Right kidney (tissue), 1 donor: ENCODE measurements around the gene DDC.

Experiments used
- DNase-seq: peaks from one replicate; pipeline ENCODE4 v3.0.0-alpha.2; 2016

The DDC gene

DNA sequence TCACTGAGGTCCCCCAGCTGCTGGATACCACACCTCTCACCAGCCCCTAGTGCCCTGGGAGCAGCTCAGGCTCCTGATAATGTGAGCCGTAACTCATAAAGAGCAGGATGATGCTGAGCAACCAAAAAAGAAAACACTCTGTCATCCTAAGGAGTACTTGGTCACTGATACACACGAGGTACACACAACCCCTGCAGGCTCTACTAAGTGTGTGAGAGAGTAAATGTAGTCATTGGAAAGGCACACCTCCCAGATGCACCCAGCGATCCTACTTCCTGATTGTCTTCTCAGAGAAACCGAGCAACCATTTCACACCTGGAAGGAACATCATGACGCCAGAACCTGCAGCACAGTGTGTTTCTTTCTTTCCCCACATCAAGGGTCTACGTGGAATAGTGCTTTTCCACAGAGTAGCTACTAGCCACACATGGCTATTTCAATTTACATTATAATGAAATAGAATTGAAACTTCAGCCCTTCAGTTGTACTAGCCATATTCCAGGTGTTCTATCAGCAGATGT, 149.3 kb downstream of the DDC start:
- no peak for DNase-seq

DNA sequence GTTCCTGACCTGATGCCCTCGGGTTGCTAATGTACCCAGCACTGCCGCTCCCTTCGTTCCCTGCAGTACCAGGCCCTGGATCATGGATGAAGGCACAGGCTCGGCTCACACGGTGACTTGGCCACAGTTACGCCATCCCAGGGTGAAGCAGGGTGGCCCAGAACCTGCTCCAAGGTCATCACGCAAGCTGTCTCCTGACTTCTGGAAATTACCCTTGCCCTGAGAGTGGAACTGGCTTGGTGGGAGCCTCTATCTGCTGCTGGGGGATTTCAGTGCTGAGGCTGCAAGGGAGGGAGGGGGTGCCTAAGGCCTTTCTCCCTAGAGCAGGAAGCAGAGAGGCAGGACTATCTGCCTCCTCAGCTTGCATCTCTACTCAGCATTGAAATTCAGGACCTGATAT, 151.6 kb downstream of the DDC start:
- DNase-seq: no peak

DNA sequence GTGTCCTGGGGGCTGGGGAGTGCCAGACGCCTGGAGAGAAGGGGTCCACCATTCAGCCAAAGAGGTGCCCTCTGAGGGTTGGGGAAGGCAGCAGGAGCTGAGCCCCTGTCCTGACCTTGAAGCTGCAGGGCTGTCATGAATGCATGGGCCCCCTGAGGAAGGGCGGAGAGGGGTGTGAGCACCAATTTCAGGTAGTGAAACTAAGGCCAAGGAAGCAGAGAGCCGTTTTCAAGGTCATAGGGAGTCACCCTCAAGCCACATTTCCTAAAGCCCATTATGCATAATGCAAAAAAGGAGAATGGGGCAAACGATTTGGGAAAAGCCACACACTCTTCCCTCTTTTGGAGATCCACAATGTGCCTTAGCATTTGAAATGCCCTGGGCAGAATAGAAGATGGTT, 152.2 kb downstream of the DDC start:
- no peak for DNase-seq

DNA sequence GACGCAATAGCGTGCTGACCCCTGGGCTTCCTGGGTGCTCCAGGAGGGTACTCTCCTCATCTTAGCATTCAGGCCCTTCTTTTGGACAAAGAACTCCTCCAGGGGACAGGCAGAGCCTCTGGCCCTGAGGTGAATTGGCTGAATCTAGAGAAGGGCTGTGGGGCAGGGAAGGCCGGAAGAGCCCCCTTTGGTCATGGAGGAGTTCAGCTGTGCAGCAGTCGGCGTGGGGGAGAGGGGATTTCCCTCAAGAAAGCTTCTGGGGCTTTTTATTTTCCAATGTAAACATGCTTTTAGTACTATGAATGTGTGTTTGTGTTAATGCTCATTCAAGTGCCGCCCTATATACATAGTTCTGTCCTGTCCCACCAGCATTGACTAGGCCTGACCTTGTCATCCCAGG, 153.9 kb downstream of the DDC start:
- no peak for DNase-seq

DNA sequence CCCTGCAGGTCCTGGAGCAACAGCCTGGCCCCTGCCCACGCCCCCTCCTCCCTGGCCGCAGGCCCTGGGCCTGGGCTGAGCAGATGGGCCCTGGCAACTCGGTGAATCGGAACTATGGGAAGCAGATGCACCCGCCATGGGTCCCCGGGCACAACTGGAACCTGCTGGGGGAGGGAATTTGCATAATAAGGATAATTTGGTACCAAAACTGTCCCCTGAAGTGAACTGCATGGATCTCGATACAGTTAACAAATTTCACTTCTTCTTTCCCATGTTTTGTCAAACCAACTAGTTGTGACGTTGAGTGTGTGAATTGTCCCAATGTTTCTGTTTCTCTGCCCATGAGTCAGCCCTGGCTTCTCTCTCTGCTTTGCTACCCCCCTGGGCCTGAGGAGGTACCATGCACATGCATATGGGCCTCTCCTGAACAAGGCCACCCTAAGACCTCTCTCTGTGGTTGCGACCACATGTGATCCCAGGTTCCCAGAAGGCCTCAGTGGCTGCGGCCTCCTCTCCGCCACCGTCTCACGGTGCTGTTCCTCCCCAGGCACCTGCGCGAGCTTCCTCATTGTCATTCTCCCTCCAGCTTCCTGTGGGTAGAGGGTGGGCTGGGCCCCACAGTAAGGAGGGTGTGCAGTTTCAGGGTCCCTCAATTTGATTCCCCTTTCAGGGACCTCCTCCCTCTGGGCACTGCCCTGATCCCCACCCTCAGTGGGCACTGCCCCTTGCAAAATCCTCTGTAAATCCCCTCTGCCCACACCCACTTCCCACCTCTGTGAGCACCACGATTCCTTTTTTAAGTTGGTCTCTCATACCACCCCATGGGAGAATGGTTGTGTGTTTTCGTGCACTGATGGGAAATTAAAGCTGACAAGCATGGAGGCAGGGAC, 155.1 kb downstream of the DDC start:
- no peak for DNase-seq
